NCI-H187 treated with DMSO at 0.1 percent for 48 hours (cell line): ENCODE data around the gene PRSS56.

Experiments
- DNase-seq: peaks from one replicate; lab custom pipeline; 2025; lab: John Stamatoyannopoulos, UW

The PRSS56 gene

GRCh38 chr2:232573771-232574435, 53.7 kb downstream of the PRSS56 start:
- DNase-seq: no peak

GRCh38 chr2:232574674-232575403, 54.7 kb downstream of the PRSS56 start:
- DNase-seq: no peak
